SK-N-SH treated with all-trans-retinoic acid at 6 μM for 48 hours (cell line): ENCODE data around the gene GALNT5.

ENCODE experiments used
- ATAC-seq: fragments of 200-7000 bp; cut with Tn5 transposase; 3 replicates; pipeline ENCODE4 v1.9.1; 2020; ENCODE audit warnings: mild to moderate bottlenecking, moderate library complexity
- ARNTL ChIP-seq: fragments of 450-650 bp; formaldehyde crosslinking; IDR thresholded peaks from 2 replicates; pipeline ENCODE4 v1.5.0; 2020; ENCODE audit warnings: low read depth, mild to moderate bottlenecking, moderate library complexity, borderline replicate concordance
- CREB5 ChIP-seq: fragments of 250-450 bp; sonication (Bioruptor Pico); IDR thresholded peaks from 2 replicates; pipeline ENCODE4 v1.5.1; 2020; ENCODE audit warnings: low read depth, mild to moderate bottlenecking, moderate library complexity
- CSDC2 ChIP-seq: fragments of 250-450 bp; sonication (Bioruptor Pico); IDR thresholded peaks from 2 replicates; pipeline ENCODE4 v1.5.0; 2020; ENCODE audit warnings: mild to moderate bottlenecking, moderate library complexity
- ESRRG ChIP-seq: fragments of 250-450 bp; sonication (Bioruptor Pico); IDR thresholded peaks from 2 replicates; pipeline ENCODE4 v1.6.1; 2021; ENCODE audit warnings: mild to moderate bottlenecking
- GLIS3 ChIP-seq: fragments of 250-450 bp; sonication (Bioruptor Pico); IDR thresholded peaks from 2 replicates; pipeline ENCODE4 v1.5.0; 2020; ENCODE audit warnings: mild to moderate bottlenecking, moderate library complexity
- ISL1 ChIP-seq: fragments of 250-450 bp; sonication (Bioruptor Pico); IDR thresholded peaks from 2 replicates; pipeline ENCODE4 v2.1.2; 2022; ENCODE audit warnings: mild to moderate bottlenecking, moderate library complexity
- OSR1 ChIP-seq: fragments of 250-450 bp; sonication (Bioruptor Pico); IDR thresholded peaks from 2 replicates; pipeline ENCODE4 v1.8.0; 2022; ENCODE audit warnings: moderate library complexity, mild to moderate bottlenecking, inconsistent platforms
- PATZ1 ChIP-seq: fragments of 250-450 bp; sonication (Bioruptor Pico); IDR thresholded peaks from 2 replicates; pipeline ENCODE4 v1.8.0; 2020; ENCODE audit warnings: mild to moderate bottlenecking, moderate library complexity, borderline replicate concordance
- POU6F1 ChIP-seq: fragments of 250-450 bp; sonication (Bioruptor Pico); IDR thresholded peaks from 2 replicates; pipeline ENCODE4 v1.8.0; 2021; ENCODE audit warnings: low read depth, mild to moderate bottlenecking, moderate library complexity, borderline replicate concordance
- PPARA ChIP-seq: fragments of 250-450 bp; sonication (Bioruptor Pico); IDR thresholded peaks from 2 replicates; pipeline ENCODE4 v1.5.0; 2020; ENCODE audit warnings: mild to moderate bottlenecking, borderline replicate concordance
- RARB ChIP-seq: fragments of 250-450 bp; sonication (Bioruptor Pico); IDR thresholded peaks from 2 replicates; pipeline ENCODE4 v1.8.0; 2021; ENCODE audit warnings: mild to moderate bottlenecking, moderate library complexity
- SNAI2 ChIP-seq: fragments of 250-450 bp; sonication (Bioruptor Pico); IDR thresholded peaks from 2 replicates; pipeline ENCODE4 v1.5.0; 2020; ENCODE audit warnings: mild to moderate bottlenecking, moderate library complexity
- TOX ChIP-seq: fragments of 250-450 bp; sonication (Bioruptor Pico); IDR thresholded peaks from 2 replicates; pipeline ENCODE4 v1.8.0; 2021; ENCODE audit warnings: mild to moderate bottlenecking, moderate library complexity, borderline replicate concordance
- TSHZ2 ChIP-seq: fragments of 250-450 bp; sonication (Bioruptor Pico); IDR thresholded peaks from 2 replicates; pipeline ENCODE4 v1.5.0; 2020; ENCODE audit warnings: mild to moderate bottlenecking, moderate library complexity
- ZC3H10 ChIP-seq: fragments of 250-450 bp; sonication (Bioruptor Pico); IDR thresholded peaks from 2 replicates; pipeline ENCODE4 v1.5.1; 2021; ENCODE audit warnings: mild to moderate bottlenecking, moderate library complexity
- ZFP30 ChIP-seq: fragments of 450-650 bp; formaldehyde crosslinking; IDR thresholded peaks from 2 replicates; pipeline ENCODE4 v1.5.0; 2022; ENCODE audit warnings: mild to moderate bottlenecking, moderate library complexity
- ZNF70 ChIP-seq: fragments of 450-650 bp; formaldehyde crosslinking; IDR thresholded peaks from 2 replicates; pipeline ENCODE4 v1.5.0; 2020; ENCODE audit warnings: mild to moderate bottlenecking, moderate library complexity
- ZNF8 ChIP-seq: fragments of 450-650 bp; formaldehyde crosslinking; IDR thresholded peaks from 2 replicates; pipeline ENCODE4 v1.5.0; 2020; ENCODE audit warnings: mild to moderate bottlenecking, moderate library complexity

Gene GALNT5

GRCh38 chr2:157290525-157290924 lies 33.0 kb downstream of the GALNT5 start (continued):
- TF ChIP-seq ZNF70 (CRISPR knock-in tag): no peak
- no peak for TF ChIP-seq SNAI2 (CRISPR knock-in tag)
- TF ChIP-seq ESRRG: no peak
- TF ChIP-seq CSDC2: no peak
- TF ChIP-seq CREB5 (CRISPR knock-in tag): no peak
- no peak for TF ChIP-seq ISL1 (CRISPR knock-in tag)
- TF ChIP-seq, all 23 proteins: peak for 0

- TF ChIP-seq OSR1 (CRISPR knock-in tag): no peak
These were observed 33.5 kb downstream of the GALNT5 start for GRCh38 chr2:157291018-157291417.

GRCh38 chr2:157292853-157293252 lies 35.3 kb downstream of the GALNT5 start:
- TF ChIP-seq PPARA (CRISPR knock-in tag) (no peak), ZC3H10 (no peak), ISL1 (CRISPR knock-in tag) (no peak), ZNF70 (CRISPR knock-in tag) (no peak), POU6F1 (CRISPR knock-in tag) (no peak), ZFP30 (no peak), ESRRG (no peak), PATZ1 (CRISPR knock-in tag) (no peak), TSHZ2 (CRISPR knock-in tag) (no peak), RARB (CRISPR knock-in tag) (no peak), GLIS3 (CRISPR knock-in tag) (no peak)
- TF ChIP-seq, all 23 proteins: peak for 0
- ATAC-seq: no peak

More at GRCh38 chr2:157291018-157291417, 33.5 kb downstream of the GALNT5 start:
- no peak for ATAC-seq

- TF ChIP-seq POU6F1 (CRISPR knock-in tag): no peak
- TF ChIP-seq ZNF8 (CRISPR knock-in tag): no peak
- TF ChIP-seq TOX (CRISPR knock-in tag): no peak
- TF ChIP-seq GLIS3 (CRISPR knock-in tag): no peak
- TF ChIP-seq ZFP30: no peak
- no peak for TF ChIP-seq CREB5 (CRISPR knock-in tag)
- TF ChIP-seq ARNTL: no peak
- no peak for TF ChIP-seq ESRRG
- no peak for TF ChIP-seq TSHZ2 (CRISPR knock-in tag)
These were observed 39.0 kb downstream of the GALNT5 start for GRCh38 chr2:157296490-157296889.

More at GRCh38 chr2:157296490-157296889, 39.0 kb downstream of the GALNT5 start:
- ATAC-seq: no peak
